Neuron (in vitro differentiated cells): ENCODE data around the gene TSTD1.
"Not testable (repeated sequence)": the region's sequence is repeated elsewhere in the genome, so short reads cannot be mapped to it uniquely, and the experiment has no call there.

ENCODE experiments used
- H2AFZ ChIP-seq: one replicate; pipeline ENCODE4 v1.6.1; 2013; ENCODE audit warnings: low read depth, mild to moderate bottlenecking, inconsistent platforms, low read length, moderate library complexity
- H3K27me3 ChIP-seq: one replicate; pipeline ENCODE4 v1.6.1; 2013; ENCODE audit warnings: low read length; ENCODE audit not compliant: insufficient read depth
- H3K36me3 ChIP-seq: one replicate; pipeline ENCODE4 v1.6.1; 2013; ENCODE audit warnings: low read length; ENCODE audit not compliant: insufficient read depth
- H3K4me1 ChIP-seq: one replicate; pipeline ENCODE4 v1.6.1; 2013; ENCODE audit warnings: low read length; ENCODE audit not compliant: insufficient read depth
- H3K4me3 ChIP-seq: 2 replicates; pipeline ENCODE4 v1.5.1; 2013; ENCODE audit warnings: mild to moderate bottlenecking, low read length, moderate library complexity
- H3K9me3 ChIP-seq: one replicate; pipeline ENCODE4 v1.6.1; 2013; ENCODE audit warnings: low read length

Gene TSTD1

GRCh38 chr1:161039546-161039945, 782 bp upstream of the TSTD1 start:
- no peaks in the 10 kb centered on the region for H3K27me3 ChIP-seq
- no peak overlapping the region for H3K4me3 ChIP-seq
- H2AFZ ChIP-seq = no peak overlapping the region
- H3K36me3 ChIP-seq = peaks cover 47% of the 10 kb centered on the region
- H3K4me1 ChIP-seq = peaks cover 8% of the 10 kb centered on the region
- no peaks in the 10 kb centered on the region for H3K9me3 ChIP-seq

GRCh38 chr1:161039154-161039545, 386 bp upstream of the TSTD1 start:
- Histone ChIP-seq H2AFZ (no peak overlapping the region), H3K4me1 (peaks cover 4% of the 10 kb centered on the region), H3K27me3 (no peaks in the 10 kb centered on the region), H3K36me3 (peaks cover 47% of the 10 kb centered on the region), H3K4me3 (no peak overlapping the region), H3K9me3 (no peaks in the 10 kb centered on the region)

DNA sequence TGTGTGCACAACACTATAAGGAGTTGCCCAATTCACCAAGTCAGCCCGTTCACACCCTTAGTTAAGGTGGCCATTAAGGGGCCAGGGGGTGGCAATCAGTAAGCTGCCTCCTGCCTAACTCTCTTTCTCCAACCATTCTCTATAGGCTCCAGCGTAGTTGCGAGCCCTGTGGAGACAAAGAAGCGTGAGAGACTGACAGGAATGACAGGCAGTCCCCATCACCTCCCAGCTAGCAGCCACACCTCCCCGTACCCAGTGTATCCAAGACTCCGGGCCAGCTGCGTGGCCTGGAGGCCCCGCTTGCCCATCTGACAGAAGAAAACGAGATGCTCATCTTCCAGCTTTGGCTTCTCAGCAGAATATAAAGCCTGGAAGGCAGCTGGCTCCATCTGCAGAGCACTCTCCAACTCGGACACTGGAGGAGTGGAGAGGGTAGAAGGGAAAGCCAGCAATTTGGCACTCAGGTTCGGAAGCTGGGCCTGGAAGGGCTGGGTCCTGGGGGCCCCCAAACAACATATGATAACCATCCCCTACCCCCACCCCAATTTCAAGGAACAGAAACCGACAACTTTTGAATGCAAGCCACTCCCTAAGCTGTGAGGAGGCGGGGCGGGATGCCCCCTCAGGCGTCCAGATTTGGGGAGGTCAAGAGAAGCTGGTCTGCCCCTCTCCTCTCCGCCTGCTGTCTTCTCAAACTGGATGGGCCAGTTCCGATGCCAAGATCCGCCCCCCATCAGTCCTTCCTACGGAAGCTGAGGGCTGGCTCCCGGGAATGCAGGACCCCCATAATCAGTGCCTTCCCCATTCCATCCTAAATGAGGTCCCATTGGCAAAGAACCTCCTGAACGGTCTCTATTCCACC, 872 bp downstream of the TSTD1 start:
- H3K9me3 ChIP-seq = no peaks in the 10 kb centered on the region
- H3K4me3 ChIP-seq = no peak overlapping the region
- H3K27me3 ChIP-seq = peaks cover 2% of the 10 kb centered on the region
- H2AFZ ChIP-seq = no peak overlapping the region
- peaks cover 43% of the 10 kb centered on the region for H3K36me3 ChIP-seq
- H3K4me1 ChIP-seq = peaks cover 3% of the 10 kb centered on the region

DNA sequence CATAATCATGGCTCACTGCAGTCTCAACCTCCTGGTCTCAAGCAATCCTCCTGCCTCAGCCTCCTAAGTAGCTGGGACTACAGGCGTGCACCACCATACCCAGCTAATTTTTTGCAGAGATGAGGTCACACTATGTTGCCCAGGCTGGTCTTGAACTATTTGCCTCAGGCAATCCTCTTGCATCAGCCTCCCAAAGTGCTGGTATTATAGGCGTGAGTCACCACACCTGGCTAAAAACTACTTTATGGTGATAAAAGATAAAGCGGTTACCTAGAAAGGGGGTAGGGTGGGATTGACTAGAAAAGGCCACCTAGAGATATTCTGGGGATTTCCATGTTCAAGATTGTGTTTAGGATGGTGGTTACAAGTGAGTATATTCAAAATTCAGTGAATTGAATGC, 5.0 kb downstream of the TSTD1 start:
- Histone ChIP-seq H3K4me1 (peaks cover 3% of the 10 kb centered on the region), H3K36me3 (peaks cover 6% of the 10 kb centered on the region), H3K27me3 (peaks cover 3% of the 10 kb centered on the region), H2AFZ (no peak overlapping the region), H3K4me3 (no peak overlapping the region), H3K9me3 (no peaks in the 10 kb centered on the region)

DNA sequence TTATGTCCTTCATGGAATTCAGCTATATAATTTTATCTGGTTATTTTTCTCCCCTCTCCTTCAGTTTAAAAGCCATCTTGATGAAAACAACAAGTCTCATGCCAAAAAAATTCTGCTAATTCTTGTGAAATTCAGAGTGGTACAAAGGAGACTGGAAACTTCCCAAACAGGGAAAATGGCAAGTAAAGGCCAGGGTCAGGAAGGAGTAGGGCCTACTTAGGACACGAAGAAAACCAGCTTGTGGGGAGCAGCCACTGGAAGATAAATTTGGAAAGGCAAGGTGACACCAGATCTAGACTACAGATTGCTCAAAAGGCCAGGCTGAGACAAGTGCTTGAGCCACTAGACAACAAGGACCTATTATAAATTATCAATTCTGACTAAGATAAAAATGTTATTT, 6.4 kb downstream of the TSTD1 start:
- no peaks in the 10 kb centered on the region for H3K9me3 ChIP-seq
- H3K4me1 ChIP-seq = peaks cover 2% of the 10 kb centered on the region
- H3K27me3 ChIP-seq = peaks cover 3% of the 10 kb centered on the region
- no peak overlapping the region for H3K4me3 ChIP-seq
- no peaks in the 10 kb centered on the region for H3K36me3 ChIP-seq
- no peak overlapping the region for H2AFZ ChIP-seq

- H3K27me3 ChIP-seq = peaks cover 3% of the 10 kb centered on the region
Measured at GRCh38 chr1:161031874-161032273, 6.9 kb downstream of the TSTD1 start.

GRCh38 chr1:161029466-161029865, 9.3 kb downstream of the TSTD1 start:
- H2AFZ ChIP-seq, H3K36me3 ChIP-seq, H3K9me3 ChIP-seq, H3K4me3 ChIP-seq, H3K4me1 ChIP-seq, H3K27me3 ChIP-seq: not testable (repeated sequence)

More at GRCh38 chr1:161031874-161032273, 6.9 kb downstream of the TSTD1 start:
- H2AFZ ChIP-seq = no peak overlapping the region
- H3K4me1 ChIP-seq = no peaks in the 10 kb centered on the region
- H3K4me3 ChIP-seq = no peak overlapping the region
- no peaks in the 10 kb centered on the region for H3K9me3 ChIP-seq
- no peaks in the 10 kb centered on the region for H3K36me3 ChIP-seq

DNA sequence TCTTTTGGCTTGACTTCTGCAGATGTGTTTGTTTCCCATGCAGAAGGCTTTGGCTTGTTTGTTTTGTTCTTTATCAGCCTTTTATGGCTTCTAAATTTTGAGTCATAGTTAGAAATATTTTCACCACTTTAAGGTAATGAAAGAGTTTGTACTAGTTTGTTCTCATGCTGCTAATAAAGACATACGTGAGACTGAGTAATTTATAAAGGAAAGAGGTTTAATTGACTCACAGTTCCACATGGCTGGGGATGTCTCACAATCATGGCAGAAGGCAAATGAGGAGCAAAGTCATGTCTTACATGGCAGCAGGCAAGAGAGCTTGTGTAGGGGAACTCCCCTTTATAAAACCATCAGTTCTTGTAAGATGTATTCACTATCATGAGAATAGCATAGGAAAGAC, 11.8 kb downstream of the TSTD1 start:
- not testable (repeated sequence) for H2AFZ ChIP-seq, H3K4me1 ChIP-seq, H3K9me3 ChIP-seq, H3K36me3 ChIP-seq, H3K4me3 ChIP-seq, H3K27me3 ChIP-seq

DNA sequence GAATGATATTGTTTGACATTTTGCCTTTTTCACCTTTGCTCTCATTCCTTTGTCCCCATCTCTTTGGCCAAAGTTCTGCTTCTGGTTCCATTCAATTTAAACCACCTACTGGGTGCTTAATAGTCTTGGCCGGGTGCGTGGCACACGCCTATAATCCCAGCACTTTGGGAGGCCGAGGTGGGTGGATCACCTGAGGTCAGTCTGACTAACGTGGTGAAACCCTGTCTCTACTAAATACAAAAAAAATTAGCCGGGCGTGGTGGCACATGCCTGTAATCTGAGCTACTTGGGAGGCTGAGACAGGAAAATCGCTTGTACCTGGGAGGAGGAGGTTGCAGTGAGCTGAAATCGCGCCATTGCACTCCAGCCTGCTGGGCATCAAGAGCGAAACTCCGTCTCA, 16.3 kb downstream of the TSTD1 start:
- Histone ChIP-seq H3K4me1 (peaks cover 13% of the 10 kb centered on the region), H3K27me3 (peaks cover 35% of the 10 kb centered on the region)
- not testable (repeated sequence) for H3K4me3 ChIP-seq, H2AFZ ChIP-seq, H3K9me3 ChIP-seq, H3K36me3 ChIP-seq

- no peak overlapping the region for H2AFZ ChIP-seq
- H3K4me3 ChIP-seq = no peak overlapping the region
- H3K36me3 ChIP-seq = no peaks in the 10 kb centered on the region
- H3K9me3 ChIP-seq = no peaks in the 10 kb centered on the region
- H3K4me1 ChIP-seq = peaks cover 13% of the 10 kb centered on the region
- H3K27me3 ChIP-seq = peaks cover 35% of the 10 kb centered on the region
Measured at GRCh38 chr1:161021970-161022353, 16.8 kb downstream of the TSTD1 start.

- Histone ChIP-seq H3K36me3 (no peaks in the 10 kb centered on the region), H3K27me3 (peaks cover 35% of the 10 kb centered on the region), H3K4me3 (peak overlapping the region; percentile 48), H2AFZ (no peak overlapping the region), H3K9me3 (no peaks in the 10 kb centered on the region), H3K4me1 (peaks cover 13% of the 10 kb centered on the region)
Measured at GRCh38 chr1:161021165-161021969, 17.4 kb downstream of the TSTD1 start.

- Histone ChIP-seq H2AFZ (peak within 1 kb of the TSS; percentile 7), H3K9me3 (no peaks in the 10 kb centered on the region), H3K4me1 (peaks cover 13% of the 10 kb centered on the region), H3K36me3 (no peaks in the 10 kb centered on the region), H3K4me3 (peak within 1 kb of the TSS; percentile 48), H3K27me3 (peaks cover 35% of the 10 kb centered on the region)
Measured at GRCh38 chr1:161020509-161021164, 18.1 kb downstream of the TSTD1 start, which contains the start of gene F11R. Gene F11R (minus strand): TSS chr1:161021152. CDS start chr1:161021073, 79 bp downstream.
